Activated gamma-delta T cell (primary cell): ENCODE measurements around the gene GDAP2.

ENCODE experiments used
- DNase-seq: peaks from one replicate; lab custom pipeline; 2025; lab: John Stamatoyannopoulos, UW

The GDAP2 gene

DNA sequence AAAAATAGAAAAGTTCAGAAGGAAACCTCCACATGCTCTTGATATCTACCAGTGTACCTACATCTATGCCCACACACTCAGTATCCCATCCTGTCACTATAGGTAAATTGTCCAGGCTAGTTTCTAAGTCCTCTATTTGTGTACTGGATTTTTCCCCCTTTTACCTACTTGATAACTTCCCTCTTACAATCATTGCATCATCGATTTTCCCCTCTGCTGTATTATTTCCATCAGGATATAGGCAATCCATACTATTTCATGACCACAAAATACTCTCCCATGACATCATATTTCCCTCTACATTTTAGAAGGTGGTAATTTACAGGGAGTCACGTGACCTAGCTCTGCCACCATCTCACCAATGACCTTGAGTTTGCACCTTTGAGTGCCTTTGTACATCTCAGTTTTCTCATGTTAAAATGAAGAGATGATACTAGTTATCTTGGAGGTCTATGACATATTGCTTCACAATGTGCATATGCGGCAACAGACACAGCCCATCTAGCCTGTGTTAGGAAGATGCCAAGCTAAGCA, 88.2 kb downstream of the GDAP2 start:
- no peak for DNase-seq

GRCh38 chr1:117838911-117839310, 90.5 kb downstream of the GDAP2 start:
- DNase-seq, result no peak

DNA sequence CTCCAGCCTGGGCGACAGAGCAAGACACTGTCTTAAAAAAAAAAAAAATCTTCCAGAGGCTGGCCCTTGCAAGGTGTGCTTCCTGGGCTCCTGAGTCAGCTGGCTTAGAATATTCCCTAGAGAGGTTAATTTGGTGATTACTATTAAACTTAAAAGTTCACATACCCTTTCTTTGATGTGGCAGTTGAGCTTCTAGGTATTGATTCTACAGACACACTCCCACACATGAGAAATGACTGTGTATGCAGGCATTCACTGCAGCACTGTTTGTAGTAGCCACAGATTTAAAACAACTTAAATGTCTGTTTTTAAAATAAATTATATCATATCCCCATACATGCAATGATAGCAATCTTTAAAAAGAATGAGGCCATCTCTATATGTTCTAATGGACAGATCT, 93.4 kb downstream of the GDAP2 start:
- DNase-seq, result no peak

- DNase-seq, result no peak
These were observed 95.0 kb downstream of the GDAP2 start for GRCh38 chr1:117834416-117834815.

DNA sequence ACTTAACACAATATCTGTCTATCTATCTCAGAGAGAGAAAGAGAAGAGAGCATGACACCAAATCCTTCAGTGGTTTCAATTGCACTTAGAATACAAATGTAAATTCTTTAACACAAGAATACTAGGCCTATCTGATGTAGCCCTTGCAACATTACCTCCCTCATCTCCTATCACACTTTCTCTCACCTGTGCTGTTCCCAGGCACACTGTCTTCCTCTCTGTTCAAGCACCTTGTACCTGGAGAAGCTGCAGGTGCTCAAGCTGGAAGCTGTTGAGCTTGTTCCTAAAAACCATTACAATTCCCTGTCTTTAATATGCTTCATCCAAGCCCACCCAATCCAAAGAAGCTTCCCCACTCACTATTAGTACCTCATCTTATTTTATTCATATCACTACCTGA, 97.0 kb downstream of the GDAP2 start:
- no peak for DNase-seq

GRCh38 chr1:117830222-117830621, 99.2 kb downstream of the GDAP2 start:
- no peak for DNase-seq

GRCh38 chr1:117828201-117828600, 101.2 kb downstream of the GDAP2 start:
- DNase-seq, result no peak

DNA sequence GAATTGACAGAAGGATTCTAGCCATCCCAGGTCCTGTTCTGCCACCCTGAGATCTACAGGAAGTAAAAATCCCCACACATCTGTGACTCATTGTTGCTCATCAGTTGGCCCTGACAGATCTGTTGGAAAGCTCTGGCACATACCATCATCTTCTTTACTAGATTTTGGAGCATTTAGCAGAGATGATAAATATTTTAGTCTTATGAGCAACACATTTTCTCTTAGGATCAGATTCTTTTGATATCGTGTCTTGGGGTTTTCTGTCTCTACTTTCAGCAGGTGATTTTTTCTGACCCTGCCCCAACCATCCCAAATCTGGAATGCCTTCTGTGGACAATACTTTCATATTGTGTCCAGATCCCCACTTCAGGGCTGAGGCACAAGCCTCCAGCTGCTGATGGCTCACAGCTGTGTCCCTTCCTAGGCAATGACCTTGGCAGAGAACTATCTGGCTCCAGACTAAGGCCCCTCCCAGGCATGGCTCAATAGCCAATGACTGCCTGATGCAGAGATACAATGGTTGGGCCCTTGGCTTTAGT, 102.8 kb downstream of the GDAP2 start:
- DNase-seq, result no peak

- DNase-seq, result no peak
These were observed 103.3 kb downstream of the GDAP2 start for GRCh38 chr1:117826119-117826518.

- no peak for DNase-seq
These were observed 104.0 kb downstream of the GDAP2 start for GRCh38 chr1:117825414-117825813.

GRCh38 chr1:117824616-117825015, 104.8 kb downstream of the GDAP2 start:
- DNase-seq, result no peak

DNA sequence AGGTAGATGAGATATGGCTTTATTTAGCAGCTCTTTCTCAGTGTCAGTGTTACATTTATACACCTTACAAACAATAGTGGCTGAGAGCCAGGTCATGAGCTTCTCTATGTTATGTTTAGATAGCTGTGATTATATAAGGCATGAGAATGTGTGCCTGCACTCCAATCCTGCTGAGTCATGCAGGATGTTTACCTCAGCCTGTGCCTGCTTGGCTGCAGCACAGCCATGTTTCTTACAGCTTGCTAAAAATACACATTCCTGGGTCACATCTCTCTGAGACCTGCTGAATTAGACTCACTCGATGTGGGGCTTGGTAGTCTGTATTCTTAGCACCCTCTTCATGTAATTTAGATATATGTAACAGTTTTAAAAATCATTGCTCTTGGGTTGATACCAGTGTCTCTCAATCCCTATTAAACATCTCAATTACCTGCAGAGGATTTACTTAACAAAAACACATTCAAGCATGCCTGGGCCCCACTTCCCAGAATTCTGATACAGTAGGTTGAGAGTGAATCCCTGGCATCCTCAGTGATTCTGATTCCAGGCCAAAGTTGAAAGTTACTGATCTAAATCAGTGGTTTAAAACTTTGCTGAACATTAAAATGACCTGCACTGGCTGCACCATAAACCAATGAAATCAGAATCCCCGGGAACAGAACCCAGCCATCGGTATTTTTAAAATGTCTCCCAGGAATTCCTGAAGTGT, 107.5 kb downstream of the GDAP2 start:
- DNase-seq, result no peak

DNA sequence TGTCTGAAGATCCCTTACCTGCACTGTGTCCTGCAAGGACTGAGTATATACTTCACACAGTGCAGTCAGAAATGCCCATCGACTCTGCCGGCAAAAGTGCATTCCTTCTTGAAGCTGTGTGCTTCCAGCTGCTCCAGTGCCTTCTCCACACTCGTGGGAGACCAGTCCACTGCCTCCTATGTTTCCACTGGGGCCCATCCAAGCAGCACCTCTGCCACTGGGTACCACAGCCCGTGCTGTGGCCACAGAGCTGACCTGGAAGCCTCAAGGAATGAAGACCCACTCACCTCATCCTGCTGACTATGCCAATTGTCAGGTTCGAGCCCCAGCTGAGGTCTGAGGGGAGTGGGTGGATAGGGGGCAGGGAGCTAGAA, 108.1 kb downstream of the GDAP2 start:
- DNase-seq, result no peak

GRCh38 chr1:117820694-117821381, 108.6 kb downstream of the GDAP2 start:
- DNase-seq, result no peak

DNA sequence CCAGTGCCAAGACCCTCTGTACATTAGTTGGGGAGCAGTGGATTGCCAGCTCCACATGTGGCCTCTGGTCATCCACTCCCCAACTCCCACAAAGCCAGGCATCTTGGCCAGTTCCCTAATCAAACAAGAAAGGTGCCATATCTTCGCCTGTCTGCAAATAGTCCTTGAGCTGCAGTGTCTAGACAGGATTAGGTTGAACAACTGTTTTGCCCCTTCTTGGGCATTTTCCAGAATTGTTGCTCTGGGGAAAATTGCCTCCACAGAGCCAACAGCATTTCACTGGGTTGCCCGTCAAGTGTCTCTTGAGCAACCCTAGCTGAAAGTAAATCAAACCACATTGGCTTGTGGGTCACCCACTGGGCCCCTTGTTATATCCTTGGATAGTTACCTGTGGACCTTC, 109.3 kb downstream of the GDAP2 start:
- DNase-seq, result no peak

- DNase-seq, result no peak
These were observed 110.1 kb downstream of the GDAP2 start for GRCh38 chr1:117819301-117819700.

GRCh38 chr1:117818456-117818855, 111.0 kb downstream of the GDAP2 start:
- DNase-seq, result no peak

DNA sequence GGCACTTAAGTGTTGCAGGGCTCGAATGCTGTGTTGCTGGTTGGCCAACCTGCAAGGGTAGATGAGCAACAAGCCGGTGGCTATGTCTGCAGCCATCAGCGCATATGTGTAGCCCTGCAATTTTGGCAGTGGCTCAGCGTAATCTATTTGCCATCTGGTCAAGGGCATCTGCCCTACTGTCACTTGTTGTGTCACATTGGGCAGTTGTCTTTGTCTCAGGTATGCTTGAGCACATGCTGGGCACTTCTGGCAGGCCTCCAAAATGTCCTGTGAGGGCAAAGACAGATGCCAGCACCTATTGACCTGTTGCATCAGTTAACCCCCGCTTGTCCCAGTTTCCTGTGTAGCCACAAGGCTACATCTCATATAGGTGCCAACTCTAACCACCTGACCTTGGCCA, 111.8 kb downstream of the GDAP2 start:
- DNase-seq, result no peak

- no peak for DNase-seq
These were observed 113.5 kb downstream of the GDAP2 start for GRCh38 chr1:117815926-117816325.

DNA sequence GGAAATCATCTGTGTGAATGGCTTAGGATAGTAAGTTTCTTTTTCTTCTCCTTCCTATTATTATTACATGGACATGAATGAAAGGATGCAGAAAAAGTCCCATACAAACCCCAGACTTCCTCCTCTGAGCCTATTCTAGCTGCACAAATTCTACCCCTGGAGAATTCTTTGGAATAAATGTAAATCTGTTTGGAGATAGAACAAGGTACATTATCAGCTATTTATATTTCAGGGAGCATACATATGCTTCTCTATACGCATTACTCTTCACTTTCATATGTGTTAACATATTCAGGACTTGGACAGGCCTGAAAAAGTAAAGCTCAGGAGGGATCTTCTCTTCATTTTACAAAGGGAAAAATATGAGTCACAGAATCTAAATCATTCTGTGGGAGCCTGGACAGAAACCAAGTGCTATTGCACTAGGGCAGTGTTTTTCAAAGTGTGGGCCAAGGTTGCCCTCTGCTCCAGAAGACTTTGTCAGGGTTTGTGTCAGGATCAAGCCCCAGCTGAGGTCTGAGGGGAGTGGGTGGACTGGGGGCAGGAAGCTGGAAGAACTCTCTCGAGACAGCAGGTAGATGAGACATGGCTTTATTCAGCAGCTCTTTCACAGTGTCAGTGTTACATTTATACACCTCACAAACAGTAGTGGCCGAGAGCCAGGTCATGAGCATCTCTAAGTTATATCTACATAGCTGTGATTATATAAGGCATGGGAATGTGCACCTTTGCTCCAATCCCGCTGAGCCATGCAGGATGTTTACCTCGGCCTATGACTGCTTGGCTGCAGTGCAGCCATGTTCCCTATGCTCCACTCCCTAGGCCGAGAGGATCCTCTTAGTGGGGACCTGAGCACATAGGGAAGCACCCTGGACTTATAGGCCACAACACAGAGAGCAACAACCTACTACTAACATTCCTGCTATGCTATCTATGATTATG, 114.3 kb downstream of the GDAP2 start:
- DNase-seq, result no peak
